Activated T-helper 1 cell treated with Interleukin-2 at 50 U/mL for 16 hours (primary cell): Measurements from ENCODE around the gene MGAT2.
"Not testable (repeated sequence)": the region's sequence is repeated elsewhere in the genome, so short reads cannot be mapped to it uniquely, and the experiment has no call there.

Experiments
- DNase-seq: peaks from one replicate; pipeline ENCODE4 v3.0.0-alpha.2; 2020; ENCODE audit warnings: low read depth

The MGAT2 gene

GRCh38 chr14:49657500-49657899 lies 36.9 kb downstream of the MGAT2 start:
- DNase-seq: not testable (repeated sequence)

DNA sequence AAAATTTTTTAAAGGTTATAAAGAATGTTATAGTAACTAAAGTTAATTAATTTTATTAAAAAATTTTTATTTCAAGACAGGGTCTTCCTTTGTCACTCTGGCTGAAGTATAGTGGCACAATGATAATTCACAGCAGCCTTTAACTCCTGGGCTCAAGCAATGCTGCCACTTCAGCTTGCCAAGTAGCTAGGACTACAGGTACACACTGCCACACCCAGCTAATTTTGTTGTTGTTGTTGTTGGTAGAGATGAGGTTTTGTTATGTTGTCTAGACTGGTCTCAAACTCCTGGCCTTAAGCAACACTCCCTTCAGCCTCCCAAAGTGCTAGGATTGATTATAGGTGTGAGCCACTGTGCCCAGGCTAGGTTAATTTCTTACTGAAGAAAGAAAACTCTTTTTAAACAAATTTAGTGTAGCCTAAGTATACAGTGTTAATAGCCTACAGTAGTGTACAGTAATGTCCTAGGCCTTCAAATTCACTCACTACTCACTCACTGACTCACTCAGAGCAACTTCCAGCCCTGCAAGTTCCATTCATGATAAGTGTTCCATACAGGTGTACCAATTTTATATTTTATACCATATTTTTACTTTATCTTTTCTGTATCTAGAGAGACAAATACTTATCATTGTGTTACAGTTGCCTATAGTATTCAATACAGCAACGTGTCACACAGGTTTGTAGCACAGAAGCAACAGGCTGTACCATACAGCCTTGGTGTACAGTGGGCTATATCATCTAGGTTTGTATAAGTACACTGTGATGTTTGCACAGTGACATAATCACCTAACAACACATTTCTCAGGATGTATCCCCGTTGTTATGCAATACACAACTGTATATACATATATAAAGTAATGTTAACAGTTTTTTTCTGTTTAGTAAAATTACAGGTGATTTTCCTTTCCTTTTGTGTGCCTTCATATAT lies 39.2 kb downstream of the MGAT2 start:
- DNase-seq: no peak

DNA sequence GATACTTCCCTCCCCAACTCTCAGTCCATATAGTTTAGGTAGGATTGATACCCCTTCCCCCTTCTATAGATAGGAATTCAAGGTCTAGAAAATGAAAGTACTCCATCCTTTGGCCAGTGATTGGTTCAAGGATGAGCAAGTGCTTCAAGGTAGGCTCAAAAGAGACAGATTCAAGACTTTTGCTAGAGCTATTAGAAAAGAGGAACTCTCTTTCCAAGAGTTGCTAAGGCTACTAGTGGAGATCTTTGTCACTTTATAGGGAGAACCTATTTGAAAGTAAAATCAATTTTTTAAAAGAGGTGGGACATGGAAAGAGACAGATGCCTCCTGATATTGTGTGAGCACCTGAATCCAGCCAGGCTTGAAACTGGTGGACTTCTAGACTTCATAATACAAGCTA lies 49.9 kb downstream of the MGAT2 start:
- no peak for DNase-seq
